ENCODE measurements around the gene PKHD1. TPM values are rescaled to one million over a fixed set of nuclear protein-coding genes. Genes with fewer than 3 reads are reported as not detected.

PKHD1 gene
- 0.49 TPM for total RNA-seq

GRCh38 chr6:52087498-52087999 lies at the start of gene PKHD1:
PKHD1 (minus strand) TSS chr6:52087613; CDS start chr6:52084933, 2,680 bp downstream.
- intact Hi-C loops (cut with DNase I) = no loop called here
- DNase-seq (ENCODE audit: extremely low spot score in 2 of 2) = no peak

GRCh38 chr6:52136934-52137467 lies 49.6 kb upstream of the PKHD1 start:
- TF ChIP-seq POLR2AphosphoS5 (IDR thresholded peaks at IDR 0.05; ENCODE audit: insufficient read depth in 1 of 2, low read depth in 1 of 2) (no peak), POLR2A (IDR thresholded peaks at IDR 0.05) (no peak)
- TF ChIP-seq, protein P1, sequence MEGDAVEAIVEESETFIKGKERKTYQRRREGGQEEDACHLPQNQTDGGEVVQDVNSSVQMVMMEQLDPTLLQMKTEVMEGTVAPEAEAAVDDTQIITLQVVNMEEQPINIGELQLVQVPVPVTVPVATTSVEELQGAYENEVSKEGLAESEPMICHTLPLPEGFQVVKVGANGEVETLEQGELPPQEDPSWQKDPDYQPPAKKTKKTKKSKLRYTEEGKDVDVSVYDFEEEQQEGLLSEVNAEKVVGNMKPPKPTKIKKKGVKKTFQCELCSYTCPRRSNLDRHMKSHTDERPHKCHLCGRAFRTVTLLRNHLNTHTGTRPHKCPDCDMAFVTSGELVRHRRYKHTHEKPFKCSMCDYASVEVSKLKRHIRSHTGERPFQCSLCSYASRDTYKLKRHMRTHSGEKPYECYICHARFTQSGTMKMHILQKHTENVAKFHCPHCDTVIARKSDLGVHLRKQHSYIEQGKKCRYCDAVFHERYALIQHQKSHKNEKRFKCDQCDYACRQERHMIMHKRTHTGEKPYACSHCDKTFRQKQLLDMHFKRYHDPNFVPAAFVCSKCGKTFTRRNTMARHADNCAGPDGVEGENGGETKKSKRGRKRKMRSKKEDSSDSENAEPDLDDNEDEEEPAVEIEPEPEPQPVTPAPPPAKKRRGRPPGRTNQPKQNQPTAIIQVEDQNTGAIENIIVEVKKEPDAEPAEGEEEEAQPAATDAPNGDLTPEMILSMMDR (IDR thresholded peaks at IDR 0.05) = no peak
- no peaks in the 10 kb centered on the region for H3K36me3 ChIP-seq
- H3K9me3 ChIP-seq = no peaks in the 10 kb centered on the region
- no peak overlapping the region for H3K27ac ChIP-seq
- H3K4me1 ChIP-seq = peaks cover 4% of the 10 kb centered on the region
- intact Hi-C loops (cut with DNase I) = no loop called here
- H3K4me3 ChIP-seq = no peak overlapping the region
- DNase-seq (ENCODE audit: extremely low spot score in 2 of 2) = no peak
- H3K27me3 ChIP-seq = no peaks in the 10 kb centered on the region

More at GRCh38 chr6:52087498-52087999, at the start of gene PKHD1:
- Histone ChIP-seq H3K27ac (no peak within 1 kb of the TSS), H3K9me3 (no peaks in the 10 kb centered on the region), H3K4me1 (no peaks in the 10 kb centered on the region), H3K4me3 (no peak within 1 kb of the TSS), H3K27me3 (no peaks in the 10 kb centered on the region), H3K36me3 (no peaks in the 10 kb centered on the region)
- TF ChIP-seq POLR2A (IDR thresholded peaks at IDR 0.05) = no peak
- no peak for TF ChIP-seq POLR2AphosphoS5 (IDR thresholded peaks at IDR 0.05; ENCODE audit: insufficient read depth in 1 of 2, low read depth in 1 of 2)
- TF ChIP-seq, protein P1 (IDR thresholded peaks at IDR 0.05) = no peak

DNA sequence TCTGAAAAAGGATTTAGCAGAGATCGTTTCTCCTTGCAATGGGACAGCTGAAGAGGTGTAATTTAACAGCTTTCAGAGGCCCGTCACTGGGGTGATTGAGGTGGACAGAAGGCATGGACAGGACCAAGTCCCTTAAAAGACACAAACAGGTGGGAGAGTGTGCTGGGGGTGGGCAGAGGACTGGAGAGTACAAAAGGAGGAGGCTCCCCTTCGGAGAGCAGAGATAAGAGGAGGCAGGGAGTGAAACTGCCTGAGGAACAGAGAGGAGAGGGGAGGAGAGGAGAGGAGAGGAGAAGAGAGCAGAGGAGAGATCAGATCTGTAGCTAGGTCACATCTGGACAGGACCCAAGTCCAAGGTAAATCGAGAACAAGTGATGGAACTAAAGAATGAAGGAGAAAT lies 48.6 kb upstream of the PKHD1 start:
- no peak overlapping the region for H3K4me3 ChIP-seq
- H3K27ac ChIP-seq = no peak overlapping the region
- DNase-seq (ENCODE audit: extremely low spot score in 2 of 2) = no peak
- H3K27me3 ChIP-seq = no peaks in the 10 kb centered on the region
- H3K36me3 ChIP-seq = no peaks in the 10 kb centered on the region
- intact Hi-C loops (cut with DNase I) = no loop called here
- no peaks in the 10 kb centered on the region for H3K9me3 ChIP-seq
- peaks cover 4% of the 10 kb centered on the region for H3K4me1 ChIP-seq
- TF ChIP-seq POLR2AphosphoS5 (IDR thresholded peaks at IDR 0.05; ENCODE audit: insufficient read depth in 1 of 2, low read depth in 1 of 2) = no peak
- TF ChIP-seq, protein P1 (IDR thresholded peaks at IDR 0.05) = no peak
- TF ChIP-seq POLR2A (IDR thresholded peaks at IDR 0.05) = no peak

DNA sequence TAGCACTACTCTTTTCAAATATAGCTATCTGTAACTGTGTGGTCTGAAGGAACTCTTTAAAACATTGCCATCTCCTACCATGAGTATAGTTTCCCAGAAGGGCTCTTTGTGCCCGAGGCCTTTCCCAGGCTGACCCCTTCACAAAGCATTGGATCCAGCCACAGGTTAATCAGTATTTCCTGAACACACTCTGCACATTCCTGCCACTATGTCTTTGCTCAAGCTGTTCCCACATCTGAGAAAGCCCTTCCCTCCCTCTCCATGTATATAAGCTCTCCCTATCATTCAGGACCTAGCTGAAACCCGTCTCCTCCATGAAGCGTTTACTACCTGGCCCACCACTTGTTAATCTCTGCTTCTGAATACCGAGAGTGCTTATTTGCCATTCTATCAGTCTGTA lies 47.8 kb upstream of the PKHD1 start:
- no peaks in the 10 kb centered on the region for H3K36me3 ChIP-seq
- no peak overlapping the region for H3K27ac ChIP-seq
- DNase-seq (ENCODE audit: extremely low spot score in 2 of 2) = no peak
- H3K4me1 ChIP-seq = peaks cover 4% of the 10 kb centered on the region
- no peak overlapping the region for H3K4me3 ChIP-seq
- TF ChIP-seq POLR2AphosphoS5 (IDR thresholded peaks at IDR 0.05; ENCODE audit: insufficient read depth in 1 of 2, low read depth in 1 of 2) = no peak
- TF ChIP-seq, protein P1 (IDR thresholded peaks at IDR 0.05) = no peak
- no peak for TF ChIP-seq POLR2A (IDR thresholded peaks at IDR 0.05)
- intact Hi-C loops (cut with DNase I) = no loop called here
- H3K9me3 ChIP-seq = no peaks in the 10 kb centered on the region
- no peaks in the 10 kb centered on the region for H3K27me3 ChIP-seq

- TF ChIP-seq, protein P1 (IDR thresholded peaks at IDR 0.05) = no peak
- intact Hi-C loops (cut with DNase I) = no loop called here
Observed at GRCh38 chr6:52134011-52134410, 46.6 kb upstream of the PKHD1 start.

More at GRCh38 chr6:52134011-52134410, 46.6 kb upstream of the PKHD1 start:
- no peak overlapping the region for H3K27ac ChIP-seq
- H3K27me3 ChIP-seq = no peaks in the 10 kb centered on the region
- H3K4me3 ChIP-seq = no peak overlapping the region
- H3K9me3 ChIP-seq = no peaks in the 10 kb centered on the region
- DNase-seq (ENCODE audit: extremely low spot score in 2 of 2) = no peak
- H3K4me1 ChIP-seq = no peaks in the 10 kb centered on the region
- H3K36me3 ChIP-seq = no peaks in the 10 kb centered on the region
